Stimulated activated CD8-positive, alpha-beta memory T cell treated with anti-CD3 and anti-CD28 coated beads, Interleukin-7, amount 100 ng/mL, for 1 hour (primary cell): Measurements from ENCODE around the gene TTBK1.
A peak's percentile ranks its signal among the peaks of the same experiment; 100 is the strongest.

ENCODE experiments used
- DNase-seq, 2 donors: peaks; one replicate each; pipeline ENCODE4 v3.0.0-alpha.2; 2020; ENCODE audit warnings: low read depth in 2 of 2

Gene TTBK1

GRCh38 chr6:43223175-43223574 lies 20.1 kb upstream of the TTBK1 start:
- DNase-seq: no peak

- no peak for DNase-seq
Measured at GRCh38 chr6:43226192-43226851, 17.0 kb upstream of the TTBK1 start.

- DNase-seq: peak; percentile 56 to 62
Measured at GRCh38 chr6:43228951-43229802, 14.1 kb upstream of the TTBK1 start, which contains the start of gene DNPH1. Gene DNPH1, minus strand, starts transcription at chr6:43229481. Its CDS starts 25 bp downstream, at chr6:43229456.

GRCh38 chr6:43229803-43230620 lies 13.3 kb upstream of the TTBK1 start:
- DNase-seq: no peak

GRCh38 chr6:43231053-43231452 lies 12.2 kb upstream of the TTBK1 start:
- no peak for DNase-seq

- DNase-seq: no peak
Measured at GRCh38 chr6:43231735-43232450, 11.4 kb upstream of the TTBK1 start.

- DNase-seq: no peak
Measured at GRCh38 chr6:43235841-43236240, 7.4 kb upstream of the TTBK1 start.

- no peak for DNase-seq
Measured at GRCh38 chr6:43239054-43239453, 4.2 kb upstream of the TTBK1 start.

- no peak for DNase-seq
Measured at GRCh38 chr6:43240950-43241349, 2.3 kb upstream of the TTBK1 start.

GRCh38 chr6:43241446-43241845 lies 1.8 kb upstream of the TTBK1 start:
- no peak for DNase-seq

GRCh38 chr6:43243664-43244321 lies 512 bp downstream of the TTBK1 start:
- DNase-seq: no peak

GRCh38 chr6:43246301-43247113 lies 3.2 kb downstream of the TTBK1 start:
- DNase-seq: no peak

GRCh38 chr6:43247114-43247999 lies 4.1 kb downstream of the TTBK1 start:
- peak; percentile 55 to 57 for DNase-seq

GRCh38 chr6:43248101-43248500 lies 4.8 kb downstream of the TTBK1 start:
- DNase-seq: no peak

GRCh38 chr6:43248791-43249190 lies 5.5 kb downstream of the TTBK1 start:
- no peak for DNase-seq

GRCh38 chr6:43250992-43251373 lies 7.7 kb downstream of the TTBK1 start:
- no peak for DNase-seq

GRCh38 chr6:43253401-43253800 lies 10.1 kb downstream of the TTBK1 start:
- DNase-seq: no peak

- DNase-seq: no peak
Measured at GRCh38 chr6:43254138-43254817, 11.0 kb downstream of the TTBK1 start.

GRCh38 chr6:43254846-43255245 lies 11.6 kb downstream of the TTBK1 start:
- DNase-seq: no peak
